AG04450 (cell line): ENCODE measurements around the gene KIF5C. TPM values are rescaled to one million over a fixed set of nuclear protein-coding genes. Genes with fewer than 3 reads are reported as not detected.

ENCODE experiments used
- CTCF ChIA-PET: fragments of 300-600, 350-600 bp; formaldehyde crosslinking; extraction: SDS; loops from one replicate; lab custom pipeline; 2022; ENCODE audit warnings: antibody characterized with exemption, inconsistent platforms; lab: Charles Lee
- POLR2A ChIA-PET: fragments of 350-600 bp; formaldehyde crosslinking; extraction: SDS; loops from one replicate; lab custom pipeline; 2021; ENCODE audit warnings: antibody characterized with exemption, inconsistent platforms; lab: Yijun Ruan, JAX
- DNase-seq: peaks from one replicate; pipeline ENCODE4 v3.0.0-alpha.2; 2011; ENCODE audit warnings: low read depth, low spot score
- H3K27ac ChIP-seq: one replicate; pipeline ENCODE4 v1.5.1; 2012; ENCODE audit warnings: low read depth, low read length, control low read depth
- H3K27me3 ChIP-seq: one replicate; pipeline ENCODE4 v1.6.0; 2012; ENCODE audit warnings: low read length; ENCODE audit not compliant: control insufficient read depth, insufficient read depth
- H3K4me3 ChIP-seq: 2 replicates; pipeline ENCODE4 v1.5.1; 2011; ENCODE audit warnings: mild to moderate bottlenecking, low read depth, low read length, control low read depth
- H3K9me3 ChIP-seq: 2 replicates; pipeline ENCODE4 v1.5.1; 2012; ENCODE audit warnings: low read length; ENCODE audit not compliant: control insufficient read depth, insufficient read depth
- polyA plus RNA-seq: library from polyadenylated mRNA; depleted of rRNA; stranded (reverse); fragments of >200 nt; gene quantifications from 2 replicates; pipeline ENCODE4 v1.2.3, GENCODE V29; 2011
- TF ChIP-seq, protein P1 (sequence below): IDR thresholded peaks from 2 replicates; pipeline ENCODE4 v1.5.1; 2011; ENCODE audit warnings: low read depth, low read length, control low read depth, inconsistent platforms

The KIF5C gene
- polyA plus RNA-seq, 1 experiment, result 0.12 TPM

DNA sequence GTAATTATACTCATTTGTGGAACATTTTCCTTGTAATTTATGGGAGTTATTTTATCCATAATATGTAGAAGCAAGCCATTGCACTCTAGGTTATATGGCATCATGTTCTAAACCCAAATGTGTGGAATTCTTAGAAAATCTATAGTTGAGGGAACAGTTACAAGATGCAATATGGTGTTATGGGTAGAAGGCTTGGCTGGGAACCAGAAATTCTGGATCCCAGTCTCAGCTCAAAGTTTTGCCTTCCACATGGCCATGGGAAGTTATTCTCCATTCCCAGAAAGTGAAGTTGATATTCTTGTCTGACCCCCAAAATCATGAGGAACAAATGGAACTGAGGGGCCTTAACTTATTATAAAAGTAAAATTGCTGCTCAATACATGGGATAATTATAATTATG is 38.0 kb downstream of the KIF5C start:
- Histone ChIP-seq H3K27me3 (peaks cover 2% of the 10 kb centered on the region), H3K27ac (no peak overlapping the region), H3K9me3 (no peaks in the 10 kb centered on the region), H3K4me3 (no peak overlapping the region)
- TF ChIP-seq, protein P1, sequence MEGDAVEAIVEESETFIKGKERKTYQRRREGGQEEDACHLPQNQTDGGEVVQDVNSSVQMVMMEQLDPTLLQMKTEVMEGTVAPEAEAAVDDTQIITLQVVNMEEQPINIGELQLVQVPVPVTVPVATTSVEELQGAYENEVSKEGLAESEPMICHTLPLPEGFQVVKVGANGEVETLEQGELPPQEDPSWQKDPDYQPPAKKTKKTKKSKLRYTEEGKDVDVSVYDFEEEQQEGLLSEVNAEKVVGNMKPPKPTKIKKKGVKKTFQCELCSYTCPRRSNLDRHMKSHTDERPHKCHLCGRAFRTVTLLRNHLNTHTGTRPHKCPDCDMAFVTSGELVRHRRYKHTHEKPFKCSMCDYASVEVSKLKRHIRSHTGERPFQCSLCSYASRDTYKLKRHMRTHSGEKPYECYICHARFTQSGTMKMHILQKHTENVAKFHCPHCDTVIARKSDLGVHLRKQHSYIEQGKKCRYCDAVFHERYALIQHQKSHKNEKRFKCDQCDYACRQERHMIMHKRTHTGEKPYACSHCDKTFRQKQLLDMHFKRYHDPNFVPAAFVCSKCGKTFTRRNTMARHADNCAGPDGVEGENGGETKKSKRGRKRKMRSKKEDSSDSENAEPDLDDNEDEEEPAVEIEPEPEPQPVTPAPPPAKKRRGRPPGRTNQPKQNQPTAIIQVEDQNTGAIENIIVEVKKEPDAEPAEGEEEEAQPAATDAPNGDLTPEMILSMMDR, result no peak
- ChIA-PET POLR2A (no interaction called here), CTCF (no interaction called here)
- DNase-seq, result no peak

DNA sequence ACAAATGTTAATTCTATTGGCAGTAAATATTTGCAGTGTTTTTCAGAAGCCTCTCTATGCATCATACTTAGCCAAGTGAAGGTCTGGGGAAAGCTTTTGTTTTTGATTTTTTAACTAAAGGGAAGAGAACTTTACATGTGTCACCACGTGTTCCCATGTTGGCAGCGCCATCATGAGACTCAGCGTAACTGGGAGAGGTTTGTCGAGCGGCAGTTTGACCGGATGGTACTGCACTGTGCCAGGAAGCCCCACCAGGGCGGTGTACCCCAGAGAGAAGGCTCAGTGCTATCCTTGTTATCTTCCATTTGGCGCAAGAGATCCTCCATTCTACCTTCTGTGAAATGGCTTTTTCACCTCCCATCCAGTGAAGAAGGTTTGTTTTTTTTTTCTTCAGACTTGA is 38.5 kb downstream of the KIF5C start:
- Histone ChIP-seq H3K27me3 (peaks cover 2% of the 10 kb centered on the region), H3K9me3 (no peaks in the 10 kb centered on the region), H3K4me3 (no peak overlapping the region), H3K27ac (no peak overlapping the region)
- ChIA-PET CTCF (no interaction called here), POLR2A (no interaction called here)
- no peak for DNase-seq
- TF ChIP-seq, protein P1, result no peak

DNA sequence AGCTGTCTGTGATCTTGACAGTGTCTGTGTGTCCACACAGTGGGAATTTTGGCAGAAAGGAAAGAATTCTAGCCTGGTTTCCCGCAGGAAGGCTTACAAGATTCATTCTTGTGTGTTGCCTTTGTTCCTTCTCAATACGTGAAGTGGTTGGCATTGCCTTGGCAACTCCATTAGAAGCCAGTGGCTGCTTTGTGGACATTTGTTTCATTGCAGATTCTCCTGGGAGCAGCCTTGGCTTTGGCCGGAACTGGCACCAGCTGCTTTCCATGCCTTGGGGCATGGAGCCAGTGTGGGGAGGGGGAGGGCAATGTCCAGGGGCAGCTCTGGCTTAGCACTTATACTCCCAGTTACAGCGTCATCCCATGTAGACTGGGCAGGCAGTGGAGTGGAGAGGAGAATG is 39.4 kb downstream of the KIF5C start:
- CTCF ChIA-PET, result no interaction called here
- POLR2A ChIA-PET, result no interaction called here
- peaks cover 2% of the 10 kb centered on the region for H3K27me3 ChIP-seq
- TF ChIP-seq, protein P1, result no peak
- H3K4me3 ChIP-seq, result no peak overlapping the region
- DNase-seq, result no peak
- H3K27ac ChIP-seq, result no peak overlapping the region
- H3K9me3 ChIP-seq, result no peaks in the 10 kb centered on the region

DNA sequence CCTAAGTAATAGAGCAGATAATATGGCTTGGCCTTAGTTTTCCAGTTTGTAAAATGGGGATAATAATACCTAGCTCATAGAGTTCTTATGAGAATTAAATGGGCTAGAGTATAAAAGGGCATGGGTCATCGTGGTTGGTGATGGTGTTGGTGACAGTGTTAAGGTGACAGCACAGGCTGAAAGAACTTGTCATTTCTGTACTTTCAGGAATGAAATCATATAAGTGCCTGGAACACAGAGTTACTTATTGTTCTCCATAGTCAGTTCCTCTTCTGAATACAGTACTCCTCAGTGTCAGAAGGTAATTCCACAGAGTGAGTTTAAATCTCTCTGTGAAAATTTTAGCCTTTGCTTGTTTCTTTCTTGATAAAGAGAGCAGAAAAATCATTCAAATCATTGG is 42.4 kb downstream of the KIF5C start:
- ChIA-PET POLR2A (no interaction called here), CTCF (no interaction called here)
- H3K27ac ChIP-seq, result no peak overlapping the region
- H3K27me3 ChIP-seq, result peaks cover 2% of the 10 kb centered on the region
- DNase-seq, result no peak
- TF ChIP-seq, protein P1, result no peak
- no peak overlapping the region for H3K4me3 ChIP-seq
- H3K9me3 ChIP-seq, result no peaks in the 10 kb centered on the region

DNA sequence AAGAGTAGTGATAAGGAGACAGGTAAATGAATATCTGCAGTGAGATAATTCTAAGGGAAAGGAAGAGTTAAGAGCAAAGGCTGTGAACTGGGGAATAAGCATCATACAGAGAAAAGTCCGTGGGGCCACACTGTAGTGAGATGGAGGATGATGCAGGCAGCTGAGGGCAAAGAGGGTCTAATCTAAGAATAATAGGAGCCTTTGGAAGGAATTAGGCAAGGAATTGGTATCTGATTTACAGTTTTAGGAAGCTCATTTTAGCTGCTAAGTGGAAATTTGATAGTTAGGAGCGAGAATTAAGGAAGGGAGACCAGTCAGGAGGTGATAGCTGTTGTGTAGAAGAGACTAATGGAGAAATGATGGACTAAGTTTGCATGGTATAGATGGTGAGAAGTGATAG is 43.5 kb downstream of the KIF5C start:
- no peak for DNase-seq
- H3K4me3 ChIP-seq, result no peak overlapping the region
- no peaks in the 10 kb centered on the region for H3K27me3 ChIP-seq
- TF ChIP-seq, protein P1, result no peak
- no peaks in the 10 kb centered on the region for H3K9me3 ChIP-seq
- POLR2A ChIA-PET, result no interaction called here
- H3K27ac ChIP-seq, result no peak overlapping the region
- CTCF ChIA-PET, result no interaction called here
